GM21723 (cell line): Measurements from ENCODE around the gene MYO1H.

ENCODE experiments used
- ATAC-seq: cut with Tn5 transposase; IDR thresholded peaks from one replicate; pipeline ENCODE4 v1.9.1; 2021; ENCODE audit warnings: mild to moderate bottlenecking, moderate library complexity; ENCODE audit not compliant: unreplicated experiment

Gene MYO1H

GRCh38 chr12:109447482-109447881 is 99.8 kb downstream of the MYO1H start:
- ATAC-seq, result no peak

- ATAC-seq, result no peak
Measured at GRCh38 chr12:109448272-109448671, 100.6 kb downstream of the MYO1H start.

GRCh38 chr12:109448707-109449390 is 101.1 kb downstream of the MYO1H start:
- no peak for ATAC-seq

GRCh38 chr12:109449845-109450532 is 102.3 kb downstream of the MYO1H start:
- ATAC-seq, result no peak

- ATAC-seq, result no peak
Measured at GRCh38 chr12:109450980-109451379, 103.3 kb downstream of the MYO1H start.

- no peak for ATAC-seq
Measured at GRCh38 chr12:109451400-109451799, 103.7 kb downstream of the MYO1H start.

GRCh38 chr12:109452489-109452888 is 104.8 kb downstream of the MYO1H start:
- ATAC-seq, result no peak

GRCh38 chr12:109455706-109456105 is 108.0 kb downstream of the MYO1H start:
- no peak for ATAC-seq

GRCh38 chr12:109458086-109458485 is 110.4 kb downstream of the MYO1H start:
- no peak for ATAC-seq

- ATAC-seq, result no peak
Measured at GRCh38 chr12:109458771-109459208, 111.1 kb downstream of the MYO1H start.

GRCh38 chr12:109459247-109459646 is 111.5 kb downstream of the MYO1H start:
- ATAC-seq, result no peak

GRCh38 chr12:109460538-109460937 is 112.8 kb downstream of the MYO1H start:
- ATAC-seq, result no peak

GRCh38 chr12:109461049-109461845 is 113.5 kb downstream of the MYO1H start:
- ATAC-seq, result no peak

GRCh38 chr12:109461846-109462756 is 114.4 kb downstream of the MYO1H start:
- ATAC-seq, result no peak

GRCh38 chr12:109462868-109463692 is 115.4 kb downstream of the MYO1H start:
- ATAC-seq, result no peak

- no peak for ATAC-seq
Measured at GRCh38 chr12:109463756-109464155, 116.1 kb downstream of the MYO1H start.

GRCh38 chr12:109464642-109465351 is 117.1 kb downstream of the MYO1H start:
- ATAC-seq, result no peak

GRCh38 chr12:109466305-109466704 is 118.6 kb downstream of the MYO1H start:
- ATAC-seq, result no peak

GRCh38 chr12:109466821-109467220 is 119.1 kb downstream of the MYO1H start:
- ATAC-seq, result no peak
